ENCODE data around the gene SLC26A11.

GRCh38 chr17:80220736-80221215, 549 bp downstream of the SLC26A11 start:
- TF ChIP-seq POLR2A (IDR thresholded peaks at IDR 0.05; ENCODE audit: low read length) (no peak), GATA1 (IDR thresholded peaks at IDR 0.05; ENCODE audit: low read depth, low read length) (no peak)

All from erythroblast (primary cell).